K562 (cell line): ENCODE data around the gene FGF14. TPM values are rescaled to one million over a fixed set of nuclear protein-coding genes. Genes with fewer than 3 reads are reported as not detected.

Experiments
- ATAC-seq: fragments of 200-7000 bp; cut with Tn5 transposase; 3 replicates; pipeline ENCODE4 v1.9.1; 2020; ENCODE audit warnings: moderate library complexity
- BruUV-seq: library from RNA; stranded (reverse); fragments of 400-500 nt; replicated peaks from 2 replicates; lab custom pipeline; 2021; lab: Mats Ljungman, UMichigan
- CTCF ChIA-PET: fragments of 300-600 bp; formaldehyde crosslinking; extraction: SDS; loops from one replicate; lab custom pipeline; 2021; ENCODE audit warnings: low intra/inter-chr PET ratio; lab: Yijun Ruan, JAX
- POLR2A ChIA-PET: fragments of 300-600, 350-650 bp; sonication (Branson Sonifier 250); formaldehyde crosslinking; extraction: SDS; loops from one replicate; lab custom pipeline; 2021; ENCODE audit warnings: antibody characterized with exemption, inconsistent platforms; lab: Yijun Ruan, JAX
- DNase-seq, 4 experiments: peaks; one replicate each; pipeline versions ENCODE4 v3.0.0 to v3.0.0-alpha.2; 2011 to 2018; ENCODE audit warnings: low spot score in 3 of 4, mixed read lengths in 3 of 4; ENCODE audit errors: extremely low read depth in 1 of 4
- FAIRE-seq: peaks from 2 replicates; lab custom pipeline; 2011; peaks lifted over from hg19 to GRCh38; lab: Jason Lieb, UNC
- H2AFZ ChIP-seq: 2 replicates; pipeline ENCODE4 v1.6.0; 2011; ENCODE audit warnings: low read depth, low read length, control low read depth, inconsistent platforms
- H3K27ac ChIP-seq: fragments of 200-600 bp; 3 replicates; pipeline ENCODE4 v1.8.0; 2011; ENCODE audit warnings: low read depth, mild to moderate bottlenecking, control low read depth, inconsistent platforms, low read length, moderate library complexity, mixed read lengths; ENCODE audit errors: extremely low read depth
- H3K27me3 ChIP-seq, 2 experiments: fragments of 300-600 bp in 1 of 2; 2 replicates in 1 of 2; 3 replicates in 1 of 2; pipeline versions ENCODE4 v1.6.0 to v1.8.0; 2011; ENCODE audit warnings: inconsistent platforms in 2 of 2, low read length in 2 of 2, mild to moderate bottlenecking in 1 of 2, mixed read lengths in 1 of 2, moderate library complexity in 1 of 2; ENCODE audit not compliant: control insufficient read depth in 2 of 2, insufficient read depth in 2 of 2
- H3K36me3 ChIP-seq: fragments of 300-600 bp; 3 replicates; pipeline ENCODE4 v1.8.0; 2011; ENCODE audit warnings: mild to moderate bottlenecking, low read length, inconsistent platforms; ENCODE audit not compliant: control insufficient read depth, insufficient read depth
- H3K4me1 ChIP-seq, 2 experiments: fragments of 200-600 bp in 1 of 2; replicated peaks in 1 of 2; 2 replicates in 1 of 2; 3 replicates in 1 of 2; pipeline versions ENCODE4 v1.5.1 to v1.8.0; 2011; ENCODE audit warnings: inconsistent platforms in 2 of 2, low read length in 2 of 2, mild to moderate bottlenecking in 1 of 2, mixed read lengths in 1 of 2, moderate library complexity in 1 of 2; ENCODE audit not compliant: control insufficient read depth in 2 of 2, insufficient read depth in 2 of 2
- H3K4me2 ChIP-seq: 2 replicates; pipeline ENCODE4 v1.6.1; 2011; ENCODE audit warnings: low read length, control low read depth, inconsistent platforms, mixed read lengths; ENCODE audit not compliant: insufficient read depth
- H3K4me3 ChIP-seq: fragments of 200-600 bp; sonication (generic), shearing (Covaris generic); 2 replicates; pipeline ENCODE4 v1.5.1; 2016; ENCODE audit warnings: control low read depth, inconsistent platforms
- H3K79me2 ChIP-seq: fragments of 200-600 bp; 3 replicates; pipeline ENCODE4 v1.8.0; 2011; ENCODE audit warnings: low read length, inconsistent platforms; ENCODE audit not compliant: control insufficient read depth, insufficient read depth
- H3K9ac ChIP-seq, 2 experiments: 2 replicates each; pipeline versions ENCODE4 v1.6.0 to v1.6.1; 2011; ENCODE audit warnings: low read depth in 2 of 2, low read length in 2 of 2, control low read depth in 1 of 2, inconsistent platforms in 1 of 2, mild to moderate bottlenecking in 1 of 2, mixed read lengths in 1 of 2; ENCODE audit not compliant: insufficient read depth in 1 of 2
- H3K9me1 ChIP-seq: one replicate; pipeline ENCODE4 v1.6.0; 2011; ENCODE audit warnings: inconsistent platforms, mild to moderate bottlenecking, low read length, moderate library complexity; ENCODE audit not compliant: control insufficient read depth, insufficient read depth
- H3K9me3 ChIP-seq: replicated peaks from 2 replicates; pipeline ENCODE4 v1.5.1; 2011; ENCODE audit warnings: low read depth, low read length, inconsistent platforms; ENCODE audit not compliant: control insufficient read depth, insufficient read depth
- H4K20me1 ChIP-seq: replicated peaks from 2 replicates; pipeline ENCODE4 v1.6.1; 2011; ENCODE audit warnings: low read length, inconsistent platforms, mixed read lengths; ENCODE audit not compliant: control insufficient read depth, insufficient read depth
- BCLAF1 ChIP-seq, 2 experiments: fragments of 450-650 bp in 1 of 2; IDR thresholded peaks; 2 replicates each; pipeline ENCODE4 v1.6.1; 2011 to 2017; ENCODE audit warnings: low read depth in 2 of 2, antibody characterized with exemption in 1 of 2, borderline replicate concordance in 1 of 2, low read length in 1 of 2, mild to moderate bottlenecking in 1 of 2, mixed read lengths in 1 of 2; ENCODE audit not compliant: control insufficient read depth in 1 of 2
- ELK1 ChIP-seq: sonication (generic); formaldehyde crosslinking; IDR thresholded peaks from 2 replicates; pipeline ENCODE4 v1.8.1; 2022; ENCODE audit warnings: missing genetic modification reagents
- MAFF ChIP-seq: IDR thresholded peaks from 2 replicates; pipeline ENCODE4 v1.6.1; 2012; ENCODE audit warnings: low read length, improper control_type of control experiment
- MAZ ChIP-seq, 2 experiments: fragments of 450-650 bp in 1 of 2; sonication (generic) in 1 of 2; formaldehyde crosslinking; IDR thresholded peaks in 1 of 2; conservative IDR thresholded peaks in 1 of 2; 2 replicates each; pipeline versions ENCODE4 v1.4.0 to v1.5.0; 2020; ENCODE audit warnings: mild to moderate bottlenecking in 1 of 2, missing genetic modification reagents in 1 of 2
- NKRF ChIP-seq: fragments of 450-650 bp; IDR thresholded peaks from 2 replicates; pipeline ENCODE4 v1.6.1; 2016; ENCODE audit warnings: borderline replicate concordance
- NR4A1 ChIP-seq, 2 experiments: fragments of 250-450 bp in 1 of 2; fragments of 450-650 bp in 1 of 2; sonication (Bioruptor Pico) in 1 of 2; IDR thresholded peaks; 2 replicates each; pipeline versions ENCODE4 v1.4.0 to v1.6.1; 2016 to 2020; ENCODE audit warnings: mild to moderate bottlenecking in 2 of 2, missing compliant biosample characterization in 1 of 2, missing genetic modification characterization in 1 of 2, moderate library complexity in 1 of 2
- RBM15 ChIP-seq: fragments of 200-400 bp; formaldehyde crosslinking; IDR thresholded peaks from 2 replicates; pipeline ENCODE4 v1.6.1; 2018; ENCODE audit warnings: mild to moderate bottlenecking, low read length, moderate library complexity; ENCODE audit not compliant: insufficient read depth
- TOE1 ChIP-seq, 2 experiments: fragments of 450-650 bp in 1 of 2; sonication (generic) in 1 of 2; formaldehyde crosslinking in 1 of 2; IDR thresholded peaks; 2 replicates each; pipeline versions ENCODE4 v1.7.1 to v1.8.0; 2016 to 2022; ENCODE audit warnings: borderline replicate concordance in 2 of 2, mild to moderate bottlenecking in 2 of 2, antibody characterized with exemption in 1 of 2, inconsistent platforms in 1 of 2, low read depth in 1 of 2, missing genetic modification reagents in 1 of 2, moderate library complexity in 1 of 2
- YBX1 ChIP-seq: fragments of 450-650 bp; IDR thresholded peaks from 2 replicates; pipeline ENCODE4 v1.7.1; 2016; ENCODE audit warnings: mild to moderate bottlenecking
- ZNF395 ChIP-seq: fragments of 200-800 bp; sonication (Bioruptor generic); IDR thresholded peaks from 2 replicates; pipeline ENCODE4 v1.6.1; 2017; ENCODE audit warnings: missing genetic modification characterization, missing compliant biosample characterization
- WGBS: fragments of 100-300 bp; shearing (Covaris generic); methylation state at CpG from one replicate; pipeline ENCODE4 v1.1.6; 2016; ENCODE audit warnings: low coverage, mixed read lengths; ENCODE audit not compliant: insufficient coverage; ENCODE audit errors: missing lambda C conversion rate; 5-methylcytosine and 5-hydroxymethylcytosine counted together
- in situ Hi-C: fragments of 300-500 bp; cut with MboI; formaldehyde crosslinking; loops from 4 replicates; pipeline ENCODE4 v1.15.0; 2018; ENCODE audit warnings: inconsistent platforms, mixed read lengths
- intact Hi-C: fragments of 100-400 bp; cut with micrococcal nuclease; formaldehyde crosslinking; loops from 2 replicates; pipeline ENCODE4 v1.14.2; 2022
- polyA plus RNA-seq, 8 experiments: library from polyadenylated mRNA; depleted of rRNA in 4 of 8; stranded (reverse) in 5 of 8; unstranded in 3 of 8; fragments of >200 nt; fragmentation: Nextera tagmentation in 2 of 8; fragmentation: Illumina TruSeq in 1 of 8; extraction: Ambion mirVana in 2 of 8; extraction: Trizol in 1 of 8; gene quantifications; 2 replicates each; pipeline versions ENCODE4 v1.2.1 to v1.2.3, GENCODE V29; 2011 to 2014; ENCODE audit warnings: inconsistent platforms in 1 of 8, missing spikeins in 1 of 8
- total RNA-seq, 7 experiments: library from RNA; depleted of rRNA in 6 of 7; stranded (reverse); fragments of >200 nt in 6 of 7; fragmentation: Illumina TruSeq in 2 of 7; extraction: Trizol in 2 of 7; gene quantifications; 2 replicates each; pipeline versions ENCODE4 v1.2.1 to v1.2.3, GENCODE V29; 2011 to 2021; ENCODE audit warnings: low replicate concordance in 1 of 7

FGF14 gene
- total and polyA plus RNA-seq, 9 of the 15 experiments (the other 6 are each of a cell fraction or from before 2014, with no cell fraction given), result not detected

- TF ChIP-seq YBX1, result no peak
- no peak for TF ChIP-seq ZNF395 (CRISPR knock-in tag)
- no peak for TF ChIP-seq ELK1
- TF ChIP-seq, all 486 proteins: peak for 0
Observed at GRCh38 chr13:101747039-101747438, 654.8 kb downstream of the FGF14 start (continued).

- no peak overlapping the region for H3K9ac ChIP-seq
- FAIRE-seq (no peak), ATAC-seq (no peak), DNase-seq (no peak)
- no peaks in the 10 kb centered on the region for H4K20me1 ChIP-seq
- in situ Hi-C loops, result no loop called here
- WGBS, result 0% methylated on average over 2 of the region's 2 CpGs
- H3K9me3 ChIP-seq, result no peaks in the 10 kb centered on the region
- H3K4me2 ChIP-seq, result no peak overlapping the region
- no TSS peak for BruUV-seq
- H3K79me2 ChIP-seq, result no peaks in the 10 kb centered on the region
- ChIA-PET POLR2A (no interaction called here), CTCF (no interaction called here)
- H3K36me3 ChIP-seq, result no peaks in the 10 kb centered on the region
- H3K27ac ChIP-seq, result no peak overlapping the region
- H3K4me3 ChIP-seq, result no peak overlapping the region
- no peaks in the 10 kb centered on the region for H3K4me1 ChIP-seq
- no peaks in the 10 kb centered on the region for H3K9me1 ChIP-seq
- intact Hi-C loops, result no loop called here
- H3K27me3 ChIP-seq, result no peaks in the 10 kb centered on the region
- no peak overlapping the region for H2AFZ ChIP-seq
- no peak for TF ChIP-seq NR4A1 (CRISPR knock-in tag; IDR thresholded peaks at IDR 0.05)
- no peak for TF ChIP-seq NR4A1 (tag; IDR thresholded peaks at IDR 0.05)
- TF ChIP-seq MAFF, result no peak
- no peak for TF ChIP-seq TOE1 (IDR thresholded peaks at IDR 0.05; ENCODE audit: borderline replicate concordance)
- no peak for TF ChIP-seq TOE1 (CRISPR knock-in tag; IDR thresholded peaks at IDR 0.05; ENCODE audit: borderline replicate concordance, low read depth)
- no peak for TF ChIP-seq BCLAF1 (IDR thresholded peaks at IDR 0.05; ENCODE audit: borderline replicate concordance in 1 of 2, control insufficient read depth in 1 of 2, low read depth in 2 of 2, low read length in 1 of 2)
- TF ChIP-seq RBM15, result no peak
- TF ChIP-seq MAZ (CRISPR knock-in tag; conservative IDR thresholded peaks at IDR 0.05 in 1 of 2, IDR thresholded peaks at IDR 0.05 in 1 of 2), result no peak
- TF ChIP-seq NKRF, result no peak
Observed at GRCh38 chr13:101746513-101746912, 655.3 kb downstream of the FGF14 start.
